GM23248 (cell line): ENCODE data around the gene FRY. TPM values are rescaled to one million over a fixed set of nuclear protein-coding genes. Genes with fewer than 3 reads are reported as not detected.
A peak's percentile ranks its signal among the peaks of the same experiment; 100 is the strongest.

ENCODE experiments used
- DNase-seq: peaks from one replicate; pipeline ENCODE4 v3.0.0-alpha.2; 2015
- H2AFZ ChIP-seq: fragments of 200-600 bp; sonication (generic); 2 replicates; pipeline ENCODE4 v1.6.1; 2016; ENCODE audit warnings: antibody characterized with exemption
- H3F3A ChIP-seq: fragments of 200-600 bp; sonication (generic); 2 replicates; pipeline ENCODE4 v1.6.1; 2016; ENCODE audit warnings: mild to moderate bottlenecking, antibody characterized with exemption, mixed run types; ENCODE audit not compliant: insufficient read depth
- H3K27ac ChIP-seq: fragments of 200-600 bp; sonication (generic); 2 replicates; pipeline ENCODE4 v1.5.1; 2016; ENCODE audit warnings: mild to moderate bottlenecking
- H3K27me3 ChIP-seq: fragments of 200-600 bp; sonication (generic); replicated peaks from 2 replicates; pipeline ENCODE4 v1.6.1; 2016; ENCODE audit warnings: mild to moderate bottlenecking; ENCODE audit not compliant: insufficient read depth
- H3K36me3 ChIP-seq: fragments of 200-600 bp; sonication (generic); 2 replicates; pipeline ENCODE4 v1.6.1; 2016; ENCODE audit warnings: low read depth, mild to moderate bottlenecking
- H3K4me1 ChIP-seq: fragments of 200-600 bp; sonication (generic); 2 replicates; pipeline ENCODE4 v1.6.1; 2016; ENCODE audit warnings: mild to moderate bottlenecking; ENCODE audit not compliant: insufficient read depth
- H3K4me2 ChIP-seq: fragments of 200-600 bp; sonication (generic); one replicate; pipeline ENCODE4 v1.6.1; 2016; ENCODE audit warnings: mild to moderate bottlenecking; ENCODE audit not compliant: unreplicated experiment
- H3K4me3 ChIP-seq: fragments of 200-600 bp; sonication (generic); 2 replicates; pipeline ENCODE4 v1.5.1; 2016; ENCODE audit warnings: mild to moderate bottlenecking
- H3K79me2 ChIP-seq: fragments of 200-600 bp; sonication (generic); 2 replicates; pipeline ENCODE4 v1.6.1; 2016; ENCODE audit warnings: mild to moderate bottlenecking; ENCODE audit not compliant: insufficient read depth
- H3K9ac ChIP-seq: fragments of 200-600 bp; sonication (generic); 2 replicates; pipeline ENCODE4 v1.6.1; 2016; ENCODE audit warnings: mild to moderate bottlenecking
- H3K9me2 ChIP-seq: fragments of 200-600 bp; sonication (generic); 2 replicates; pipeline ENCODE4 v1.6.1; 2016; ENCODE audit warnings: mixed run types, mild to moderate bottlenecking, moderate library complexity; ENCODE audit not compliant: insufficient read depth
- H3K9me3 ChIP-seq: fragments of 200-600 bp; sonication (generic); one replicate; pipeline ENCODE4 v1.6.1; 2017; ENCODE audit warnings: low read depth
- H4K20me1 ChIP-seq: fragments of 200-600 bp; sonication (generic); 2 replicates; pipeline ENCODE4 v1.6.0; 2016; ENCODE audit not compliant: insufficient read depth
- EZH2 ChIP-seq: fragments of 200-600 bp; sonication (generic); IDR thresholded peaks from 2 replicates; pipeline ENCODE4 v1.6.1; 2018; ENCODE audit warnings: antibody characterized with exemption, mild to moderate bottlenecking; ENCODE audit not compliant: insufficient read depth, poor library complexity, severe bottlenecking
- EZH2phosphoT487 ChIP-seq: fragments of 200-600 bp; sonication (generic); IDR thresholded peaks from 2 replicates; pipeline ENCODE4 v1.6.1; 2018; ENCODE audit warnings: antibody characterized with exemption, moderate library complexity, mild to moderate bottlenecking, low read depth; ENCODE audit not compliant: insufficient read depth
- WGBS, 2 experiments: methylation state at CpG; one replicate each; pipeline ENCODE4 v1.1.6; 2015 to 2017; ENCODE audit warnings: low lambda C conversion rate in 2 of 2, low coverage in 1 of 2; ENCODE audit errors: missing lambda C conversion rate in 2 of 2; 5-methylcytosine and 5-hydroxymethylcytosine counted together
- in situ Hi-C: fragments of 300-500 bp; cut with MboI; formaldehyde crosslinking; loops from 2 replicates; pipeline ENCODE4 v1.15.0; 2020
- polyA plus RNA-seq: library from polyadenylated mRNA; unstranded; fragments of >200 nt; fragmentation: Nextera tagmentation; extraction: Ambion mirVana; gene quantifications from 2 replicates; pipeline ENCODE4 v1.2.1, GENCODE V29; 2016
- total RNA-seq: library from RNA; depleted of rRNA; stranded (reverse); fragments of >200 nt; shearing (Covaris generic); gene quantifications from 2 replicates; pipeline ENCODE4 v1.2.3, GENCODE V29; 2014

The FRY gene
- total and polyA plus RNA-seq, 2 experiments from 2014 or later = 2.2 to 4.3 TPM

DNA sequence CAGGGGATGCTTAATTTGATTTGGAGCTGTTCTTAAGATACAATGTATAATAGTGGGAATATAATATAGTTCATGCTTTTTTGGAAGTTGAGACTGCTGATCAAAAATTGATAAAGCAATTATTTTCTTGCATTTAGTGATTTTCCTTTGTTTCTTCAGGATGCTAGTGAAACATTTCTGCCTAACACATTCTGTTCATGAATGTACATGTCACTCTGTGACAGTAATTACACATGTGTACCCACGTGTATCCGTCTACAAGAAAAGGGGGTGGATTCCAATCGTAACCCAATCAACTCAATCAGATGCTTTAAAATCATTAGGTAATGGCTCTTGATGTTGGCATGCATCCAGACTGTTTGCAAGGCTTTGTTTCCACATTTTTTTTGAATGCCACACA is 5.0 kb upstream of the FRY start:
- no peaks in the 10 kb centered on the region for H3K9me3 ChIP-seq
- H3K36me3 ChIP-seq = no peaks in the 10 kb centered on the region
- no peaks in the 10 kb centered on the region for H3F3A ChIP-seq
- WGBS, 2 experiments = 86 to 90% methylated on average over 3 of the region's 3 CpGs
- H4K20me1 ChIP-seq = no peaks in the 10 kb centered on the region
- peaks cover 3% of the 10 kb centered on the region; the same call in 1 of the 2 replicates for H3K4me1 ChIP-seq
- H3K27ac ChIP-seq = no peak overlapping the region
- DNase-seq = no peak
- H3K4me2 ChIP-seq = no peak overlapping the region
- in situ Hi-C loops = loop anchor here (10.0 kb wide), 1 partner anchor 278 kb away; no protein-coding TSS in a partner anchor
- H3K9me2 ChIP-seq = no peaks in the 10 kb centered on the region
- no peak overlapping the region for H3K9ac ChIP-seq
- H2AFZ ChIP-seq = no peak overlapping the region
- H3K79me2 ChIP-seq = no peaks in the 10 kb centered on the region
- H3K4me3 ChIP-seq = no peak overlapping the region
- H3K27me3 ChIP-seq = no peaks in the 10 kb centered on the region
- TF ChIP-seq EZH2phosphoT487 (no peak), EZH2 (no peak)

GRCh38 chr13:32028711-32029110 is 2.9 kb upstream of the FRY start:
- no peak for DNase-seq
- H3K9ac ChIP-seq = no peak overlapping the region
- H3K4me3 ChIP-seq = no peak overlapping the region
- no peak overlapping the region for H3K27ac ChIP-seq
- H3K36me3 ChIP-seq = no peaks in the 10 kb centered on the region
- whole genome bisulfite sequencing, 2 experiments = 97 to 98% methylated on average over 3 of the region's 3 CpGs
- H3K9me3 ChIP-seq = no peaks in the 10 kb centered on the region
- H4K20me1 ChIP-seq = no peaks in the 10 kb centered on the region
- H3K9me2 ChIP-seq = no peaks in the 10 kb centered on the region
- TF ChIP-seq EZH2 (no peak), EZH2phosphoT487 (no peak)
- no peak overlapping the region for H3K4me2 ChIP-seq
- H3K27me3 ChIP-seq = no peaks in the 10 kb centered on the region
- H3K4me1 ChIP-seq = no peaks in the 10 kb centered on the region
- H2AFZ ChIP-seq = no peak overlapping the region
- peaks cover 11% of the 10 kb centered on the region for H3F3A ChIP-seq
- in situ Hi-C loops = loop anchor here (10.0 kb wide), 1 partner anchor 276 kb away; no protein-coding TSS in a partner anchor
- H3K79me2 ChIP-seq = no peaks in the 10 kb centered on the region

- Histone ChIP-seq H3K36me3 (no peaks in the 10 kb centered on the region), H3K4me2 (no peak overlapping the region), H4K20me1 (no peaks in the 10 kb centered on the region), H3K27me3 (no peaks in the 10 kb centered on the region), H3K4me1 (no peaks in the 10 kb centered on the region), H3K4me3 (no peak overlapping the region), H3K79me2 (no peaks in the 10 kb centered on the region), H2AFZ (no peak overlapping the region), H3F3A (peaks cover 11% of the 10 kb centered on the region), H3K9ac (no peak overlapping the region), H3K9me2 (no peaks in the 10 kb centered on the region), H3K27ac (no peak overlapping the region), H3K9me3 (no peaks in the 10 kb centered on the region)
- in situ Hi-C loops = loop anchor here (10.0 kb wide), 1 partner anchor 275 kb away; no protein-coding TSS in a partner anchor
- TF ChIP-seq EZH2 (no peak), EZH2phosphoT487 (no peak)
- 95 to 97% methylated on average over 6 of the region's 6 CpGs for WGBS, 2 experiments
- DNase-seq = no peak
These were observed 1.9 kb upstream of the FRY start for GRCh38 chr13:32029684-32030083.

GRCh38 chr13:32031815-32032370 is 319 bp downstream of the FRY start:
- Histone ChIP-seq H3K9ac (peak overlapping the region; percentile 70), H3K4me1 (no peaks in the 10 kb centered on the region), H3K4me3 (peak overlapping the region; percentile 88), H3K79me2 (no peaks in the 10 kb centered on the region), H2AFZ (peak overlapping the region; percentile 91), H3K27me3 (no peaks in the 10 kb centered on the region), H4K20me1 (no peaks in the 10 kb centered on the region), H3F3A (peaks cover 11% of the 10 kb centered on the region), H3K27ac (no peak overlapping the region), H3K9me3 (no peaks in the 10 kb centered on the region), H3K36me3 (no peaks in the 10 kb centered on the region), H3K9me2 (no peaks in the 10 kb centered on the region), H3K4me2 (peak overlapping the region; percentile 78)
- WGBS, 2 experiments = 31 to 36% methylated on average over 3 of the region's 3 CpGs
- TF ChIP-seq EZH2phosphoT487 = no peak
- TF ChIP-seq EZH2 = no peak
- no peak for DNase-seq
- in situ Hi-C loops = no loop called here
